Fibroblast of pulmonary artery (primary cell): ENCODE results near the gene NTNG2.

ENCODE experiments used
- DNase-seq: peaks from one replicate; pipeline ENCODE4 v3.0.0-alpha.2; 2010; ENCODE audit warnings: low read depth
- H3K4me3 ChIP-seq: replicated peaks from 2 replicates; pipeline ENCODE4 v1.5.1; 2011; ENCODE audit warnings: low read depth, mild to moderate bottlenecking, control low read depth, low read length, moderate library complexity
- TF ChIP-seq, protein P1 (sequence below): IDR thresholded peaks from 2 replicates; pipeline ENCODE4 v1.5.1; 2011; ENCODE audit warnings: mild to moderate bottlenecking, control low read depth, low read length, inconsistent platforms; ENCODE audit errors: missing control alignments

NTNG2 gene

DNA sequence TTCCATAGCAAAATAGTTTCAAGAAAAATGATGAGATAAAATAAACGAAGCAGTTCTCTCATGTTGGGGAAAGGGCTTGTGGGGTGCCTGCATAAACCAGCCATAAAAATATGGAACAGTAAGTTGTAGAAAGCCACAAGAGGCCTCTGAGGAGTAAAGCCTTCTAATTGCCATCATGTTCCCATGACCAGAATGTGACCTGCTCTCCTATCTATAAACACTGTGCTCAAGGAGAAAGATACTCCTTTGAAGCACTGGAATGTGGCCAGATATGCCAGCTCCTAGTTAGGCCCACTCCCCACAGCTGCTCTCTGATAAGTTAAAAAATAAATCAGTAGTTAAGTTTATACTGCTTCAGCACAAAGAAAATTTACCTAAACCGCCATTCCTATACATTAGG is 127.1 kb downstream of the NTNG2 start:
- DNase-seq: no peak
- H3K4me3 ChIP-seq: no peak overlapping the region
- TF ChIP-seq, protein P1, sequence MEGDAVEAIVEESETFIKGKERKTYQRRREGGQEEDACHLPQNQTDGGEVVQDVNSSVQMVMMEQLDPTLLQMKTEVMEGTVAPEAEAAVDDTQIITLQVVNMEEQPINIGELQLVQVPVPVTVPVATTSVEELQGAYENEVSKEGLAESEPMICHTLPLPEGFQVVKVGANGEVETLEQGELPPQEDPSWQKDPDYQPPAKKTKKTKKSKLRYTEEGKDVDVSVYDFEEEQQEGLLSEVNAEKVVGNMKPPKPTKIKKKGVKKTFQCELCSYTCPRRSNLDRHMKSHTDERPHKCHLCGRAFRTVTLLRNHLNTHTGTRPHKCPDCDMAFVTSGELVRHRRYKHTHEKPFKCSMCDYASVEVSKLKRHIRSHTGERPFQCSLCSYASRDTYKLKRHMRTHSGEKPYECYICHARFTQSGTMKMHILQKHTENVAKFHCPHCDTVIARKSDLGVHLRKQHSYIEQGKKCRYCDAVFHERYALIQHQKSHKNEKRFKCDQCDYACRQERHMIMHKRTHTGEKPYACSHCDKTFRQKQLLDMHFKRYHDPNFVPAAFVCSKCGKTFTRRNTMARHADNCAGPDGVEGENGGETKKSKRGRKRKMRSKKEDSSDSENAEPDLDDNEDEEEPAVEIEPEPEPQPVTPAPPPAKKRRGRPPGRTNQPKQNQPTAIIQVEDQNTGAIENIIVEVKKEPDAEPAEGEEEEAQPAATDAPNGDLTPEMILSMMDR: no peak

DNA sequence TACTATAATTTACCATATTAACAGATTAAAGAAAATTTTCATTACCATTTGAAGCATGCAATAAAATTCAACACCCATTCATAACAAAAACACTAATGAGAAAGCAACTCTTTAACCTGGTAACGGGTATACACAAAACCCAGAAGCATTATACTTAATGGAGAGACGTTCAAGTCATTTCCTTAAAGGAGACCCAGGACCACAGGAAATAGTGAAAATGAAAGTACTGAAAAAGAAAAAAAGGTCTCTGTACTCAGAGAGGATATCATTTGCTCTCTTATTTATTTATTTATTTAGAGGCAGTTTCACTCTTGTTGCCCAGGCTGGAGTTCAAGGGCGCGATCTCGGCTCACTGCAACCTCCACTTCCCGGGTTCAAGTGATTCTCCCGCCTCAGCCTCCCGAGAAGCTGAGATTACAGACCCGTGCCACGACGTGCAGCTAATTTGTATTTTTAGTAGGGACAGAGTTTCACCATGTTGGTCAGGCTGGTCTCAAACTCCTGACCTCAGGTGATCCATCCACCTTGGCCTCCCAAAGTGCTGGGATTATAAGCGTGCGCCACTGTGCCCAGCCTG is 131.4 kb downstream of the NTNG2 start:
- TF ChIP-seq, protein P1: no peak
- DNase-seq: no peak
- no peak overlapping the region for H3K4me3 ChIP-seq
